ENCODE data around the gene LRP10.

Gene LRP10

GRCh38 chr14:22929961-22930364 lies 58.4 kb downstream of the LRP10 start:
- H3K4me1 ChIP-seq (ENCODE audit: control insufficient read depth, low read depth, low read length): peaks cover 7% of the 10 kb centered on the region
- no peaks in the 10 kb centered on the region for H3K27me3 ChIP-seq (ENCODE audit: control insufficient read depth, insufficient read depth, low read length)
- H3K9ac ChIP-seq (ENCODE audit: low read length): peak overlapping the region; percentile 60
- peaks cover 21% of the 10 kb centered on the region for H3K36me3 ChIP-seq (ENCODE audit: control insufficient read depth, low read depth, low read length)
- no peaks in the 10 kb centered on the region for H3K9me3 ChIP-seq (ENCODE audit: control insufficient read depth, low read depth, low read length)
- H3K27ac ChIP-seq (ENCODE audit: low read length): peak overlapping the region; percentile 14
- H3K4me3 ChIP-seq (ENCODE audit: low read length): peak overlapping the region; percentile 79

All from iPS-18a (cell line).